Smooth muscle cell (in vitro differentiated cells): Measurements from ENCODE around the gene SLC35G1. TPM values are rescaled to one million over a fixed set of nuclear protein-coding genes. Genes with fewer than 3 reads are reported as not detected.
A peak's percentile ranks its signal among the peaks of the same experiment; 100 is the strongest.

Source experiments
- DNase-seq: peaks from one replicate; lab custom pipeline; 2025; ENCODE audit not compliant: unreplicated experiment; lab: John Stamatoyannopoulos, UW
- H2AFZ ChIP-seq: fragments of 200-600 bp; sonication (generic); 2 replicates; pipeline ENCODE4 v1.6.0; 2016; ENCODE audit warnings: antibody characterized with exemption, low read depth, mild to moderate bottlenecking
- H3F3A ChIP-seq: fragments of 200-600 bp; sonication (generic); 2 replicates; pipeline ENCODE4 v1.6.0; 2017; ENCODE audit warnings: antibody characterized with exemption, low read depth
- H3K27ac ChIP-seq: fragments of 200-600 bp; sonication (generic); 2 replicates; pipeline ENCODE4 v1.5.1; 2016; ENCODE audit warnings: low read depth, mild to moderate bottlenecking
- H3K27me3 ChIP-seq: fragments of 200-600 bp; sonication (generic); 2 replicates; pipeline ENCODE4 v1.6.1; 2016; ENCODE audit warnings: low read depth, mild to moderate bottlenecking
- H3K36me3 ChIP-seq: fragments of 200-600 bp; sonication (generic); 2 replicates; pipeline ENCODE4 v1.5.1; 2016; ENCODE audit warnings: low read depth
- H3K4me1 ChIP-seq: fragments of 200-600 bp; sonication (generic); 2 replicates; pipeline ENCODE4 v1.5.1; 2016; ENCODE audit warnings: low read depth
- H3K4me2 ChIP-seq: fragments of 200-600 bp; sonication (generic); 2 replicates; pipeline ENCODE4 v1.6.0; 2016; ENCODE audit warnings: mild to moderate bottlenecking
- H3K4me3 ChIP-seq: fragments of 200-600 bp; sonication (generic); 2 replicates; pipeline ENCODE4 v1.5.1; 2016; ENCODE audit warnings: mild to moderate bottlenecking
- H3K79me2 ChIP-seq: fragments of 200-600 bp; sonication (generic); 2 replicates; pipeline ENCODE4 v1.6.0; 2016; ENCODE audit warnings: low read depth, mild to moderate bottlenecking
- H3K9ac ChIP-seq: fragments of 200-600 bp; sonication (generic); 2 replicates; pipeline ENCODE4 v1.6.0; 2016; ENCODE audit warnings: low read depth
- H3K9me3 ChIP-seq: fragments of 200-600 bp; sonication (generic); replicated peaks from 2 replicates; pipeline ENCODE4 v1.5.1; 2016; ENCODE audit warnings: low read depth
- H4K20me1 ChIP-seq: fragments of 200-600 bp; sonication (generic); 2 replicates; pipeline ENCODE4 v1.6.0; 2016; ENCODE audit warnings: low read depth
- CTCF ChIP-seq: fragments of 200-600 bp; sonication (generic); IDR thresholded peaks from 2 replicates; pipeline ENCODE4 v1.5.1; 2017; ENCODE audit warnings: borderline replicate concordance, mild to moderate bottlenecking, antibody characterized with exemption; ENCODE audit not compliant: insufficient read depth, poor library complexity, severe bottlenecking
- WGBS: methylation state at CpG from one replicate; pipeline ENCODE4 v1.1.7; 2016; ENCODE audit warnings: low lambda C conversion rate; 5-methylcytosine and 5-hydroxymethylcytosine counted together
- polyA plus RNA-seq: library from polyadenylated mRNA; unstranded; fragments of >200 nt; fragmentation: Nextera tagmentation; extraction: Ambion mirVana; gene quantifications from 2 replicates; pipeline ENCODE4 v1.2.1, GENCODE V29; 2016
- total RNA-seq: library from RNA; depleted of rRNA; stranded (reverse); fragments of >200 nt; gene quantifications from 2 replicates; pipeline ENCODE4 v1.2.3, GENCODE V29; 2014

Gene SLC35G1
- total and polyA plus RNA-seq, 2 experiments from 2014 or later, result 3.4 to 6.4 TPM

- Histone ChIP-seq H3K79me2 (no peaks in the 10 kb centered on the region), H3K4me1 (no peaks in the 10 kb centered on the region), H3K27ac (no peak overlapping the region), H3K4me2 (no peak overlapping the region), H2AFZ (no peak overlapping the region), H4K20me1 (no peaks in the 10 kb centered on the region), H3K36me3 (no peaks in the 10 kb centered on the region), H3K27me3 (no peaks in the 10 kb centered on the region), H3F3A (no peaks in the 10 kb centered on the region), H3K4me3 (no peak overlapping the region), H3K9ac (no peak overlapping the region), H3K9me3 (no peaks in the 10 kb centered on the region)
- TF ChIP-seq CTCF, result peak; percentile 30
- WGBS, result 78% methylated on average over 7 of the region's 7 CpGs
- no peak for DNase-seq
Measured at GRCh38 chr10:93921338-93921737, 27.6 kb downstream of the SLC35G1 start.

DNA sequence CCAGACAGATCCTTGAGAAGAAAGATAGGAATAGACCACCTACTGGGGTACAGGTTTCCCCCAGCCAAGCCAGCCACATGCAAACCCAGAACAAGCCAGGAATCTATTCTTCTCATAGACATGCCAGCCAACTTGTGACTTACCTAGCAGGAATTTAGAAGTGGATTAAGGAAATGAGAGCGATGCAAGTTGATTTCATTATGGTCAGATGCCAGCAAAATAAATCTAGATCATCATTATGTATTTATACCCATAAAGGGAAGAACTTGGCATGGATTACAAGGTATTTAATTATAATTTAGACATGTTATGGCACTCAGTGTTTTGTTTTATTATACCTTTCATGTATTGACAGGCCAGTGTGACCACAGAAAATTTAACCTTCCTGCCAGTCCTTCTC, 32.8 kb downstream of the SLC35G1 start:
- H3K4me1 ChIP-seq, result no peaks in the 10 kb centered on the region
- H3K4me3 ChIP-seq, result no peak overlapping the region
- H2AFZ ChIP-seq, result no peak overlapping the region
- TF ChIP-seq CTCF, result no peak
- no peak overlapping the region for H3K4me2 ChIP-seq
- no peaks in the 10 kb centered on the region for H3K36me3 ChIP-seq
- H3K9ac ChIP-seq, result no peak overlapping the region
- H3F3A ChIP-seq, result no peaks in the 10 kb centered on the region
- no peak overlapping the region for H3K27ac ChIP-seq
- H3K9me3 ChIP-seq, result no peaks in the 10 kb centered on the region
- no peaks in the 10 kb centered on the region for H3K27me3 ChIP-seq
- H3K79me2 ChIP-seq, result no peaks in the 10 kb centered on the region
- DNase-seq, result no peak
- no peaks in the 10 kb centered on the region for H4K20me1 ChIP-seq
- WGBS, result 100% methylated on average over 1 of the region's 1 CpG

DNA sequence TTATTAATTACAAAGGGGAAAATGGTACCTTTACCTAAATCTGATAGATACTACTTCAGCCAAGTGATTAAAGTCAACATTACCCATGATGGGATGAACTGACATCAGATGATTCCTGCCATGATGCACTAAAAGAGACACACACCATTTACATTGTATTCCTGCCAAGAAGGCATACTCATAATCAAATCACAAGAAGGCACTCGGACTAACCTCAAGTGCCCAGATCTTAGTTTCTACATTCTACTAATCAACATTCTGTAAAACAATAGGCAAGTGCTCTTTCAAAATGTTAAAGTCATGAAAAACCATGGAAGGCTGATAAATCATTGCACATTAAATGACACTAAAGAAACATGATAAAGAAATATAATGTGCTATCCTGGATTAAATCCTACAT, 44.4 kb downstream of the SLC35G1 start:
- no peaks in the 10 kb centered on the region for H3K79me2 ChIP-seq
- no peak overlapping the region for H2AFZ ChIP-seq
- no peaks in the 10 kb centered on the region for H3K36me3 ChIP-seq
- H3K27ac ChIP-seq, result no peak overlapping the region
- no peaks in the 10 kb centered on the region for H3K9me3 ChIP-seq
- DNase-seq, result no peak
- H3F3A ChIP-seq, result no peaks in the 10 kb centered on the region
- H3K4me3 ChIP-seq, result no peak overlapping the region
- H3K4me1 ChIP-seq, result no peaks in the 10 kb centered on the region
- no peak for TF ChIP-seq CTCF
- H3K9ac ChIP-seq, result no peak overlapping the region
- H3K4me2 ChIP-seq, result no peak overlapping the region
- WGBS, result 87% methylated on average over 1 of the region's 1 CpG
- H4K20me1 ChIP-seq, result no peaks in the 10 kb centered on the region
- no peaks in the 10 kb centered on the region for H3K27me3 ChIP-seq

DNA sequence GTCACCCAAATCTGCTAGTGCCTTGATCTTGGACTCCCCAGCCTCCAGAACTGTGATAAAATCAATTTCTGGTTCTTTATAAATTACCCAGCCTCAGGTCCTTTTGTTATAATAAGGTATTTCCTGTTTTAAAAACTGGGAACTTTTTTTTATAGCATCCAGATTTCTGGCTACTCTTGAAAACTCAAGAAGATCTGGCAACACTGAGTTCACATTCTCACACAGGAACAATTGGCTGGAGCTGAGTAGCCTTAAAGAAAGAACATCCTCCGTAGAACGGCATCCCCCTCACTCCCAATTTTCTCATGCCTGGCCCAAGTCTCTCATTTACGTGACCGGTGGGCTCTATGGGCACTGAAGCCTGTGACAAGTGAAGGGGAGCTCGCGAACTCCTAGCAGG, 47.1 kb downstream of the SLC35G1 start:
- H3F3A ChIP-seq, result no peaks in the 10 kb centered on the region
- H3K36me3 ChIP-seq, result no peaks in the 10 kb centered on the region
- H3K27ac ChIP-seq, result no peak overlapping the region
- no peaks in the 10 kb centered on the region for H3K9me3 ChIP-seq
- no peaks in the 10 kb centered on the region for H3K27me3 ChIP-seq
- H2AFZ ChIP-seq, result no peak overlapping the region
- no peak for TF ChIP-seq CTCF
- H3K4me2 ChIP-seq, result no peak overlapping the region
- WGBS, result 91% methylated on average over 6 of the region's 6 CpGs
- H3K9ac ChIP-seq, result no peak overlapping the region
- H3K4me1 ChIP-seq, result no peaks in the 10 kb centered on the region
- no peak for DNase-seq
- H4K20me1 ChIP-seq, result no peaks in the 10 kb centered on the region
- H3K79me2 ChIP-seq, result no peaks in the 10 kb centered on the region
- no peak overlapping the region for H3K4me3 ChIP-seq
